NCI-H524 treated with DMSO at 0.1 percent for 48 hours (cell line): ENCODE results near the gene ENTPD1.
"Not testable (repeated sequence)": the region's sequence is repeated elsewhere in the genome, so short reads cannot be mapped to it uniquely, and the experiment has no call there.

ENCODE experiments used
- DNase-seq: peaks from one replicate; lab custom pipeline; 2025; lab: John Stamatoyannopoulos, UW

The ENTPD1 gene

DNA sequence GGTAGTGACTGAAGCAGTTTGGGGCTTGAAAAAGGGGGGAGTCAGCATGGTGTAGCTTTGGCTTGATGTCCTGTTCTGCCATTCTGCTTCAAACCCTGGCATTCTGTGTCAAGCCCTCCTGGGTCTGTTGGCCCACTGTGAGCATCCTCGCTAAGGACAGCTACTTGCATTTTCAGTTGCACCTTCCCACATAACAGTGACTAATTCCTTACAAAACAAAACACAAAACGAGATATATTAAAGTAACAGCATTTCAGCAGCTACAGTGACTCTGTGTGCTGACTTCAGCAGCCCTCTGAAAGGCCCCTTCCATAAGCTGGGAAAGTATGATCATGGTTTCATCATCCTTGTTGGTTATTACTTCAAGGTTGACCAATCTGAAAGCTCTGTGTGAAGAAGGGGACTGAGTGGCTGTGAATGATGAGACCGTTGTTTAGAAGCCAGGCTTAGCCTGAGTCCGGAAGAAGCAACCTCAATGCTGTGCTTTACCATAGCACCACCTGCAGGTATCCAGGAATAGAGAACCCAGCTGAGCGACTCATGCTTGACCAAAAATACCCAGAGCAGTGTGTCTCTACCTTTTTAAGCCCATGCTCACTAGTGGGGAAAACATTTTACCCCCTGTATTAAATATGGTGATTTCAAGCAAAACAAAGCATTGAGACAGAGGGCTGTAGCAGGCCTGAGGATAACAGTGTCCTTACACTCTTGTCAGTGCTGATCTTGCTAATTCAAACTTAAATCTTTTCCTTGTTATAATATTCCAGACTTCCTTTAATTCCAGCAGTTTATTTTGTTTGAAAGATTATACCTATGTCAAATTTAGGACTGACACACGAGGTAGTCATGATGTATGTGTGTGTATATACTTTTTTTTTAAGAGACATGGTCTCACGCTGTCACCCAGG lies 109.2 kb downstream of the ENTPD1 start:
- DNase-seq: no peak

DNA sequence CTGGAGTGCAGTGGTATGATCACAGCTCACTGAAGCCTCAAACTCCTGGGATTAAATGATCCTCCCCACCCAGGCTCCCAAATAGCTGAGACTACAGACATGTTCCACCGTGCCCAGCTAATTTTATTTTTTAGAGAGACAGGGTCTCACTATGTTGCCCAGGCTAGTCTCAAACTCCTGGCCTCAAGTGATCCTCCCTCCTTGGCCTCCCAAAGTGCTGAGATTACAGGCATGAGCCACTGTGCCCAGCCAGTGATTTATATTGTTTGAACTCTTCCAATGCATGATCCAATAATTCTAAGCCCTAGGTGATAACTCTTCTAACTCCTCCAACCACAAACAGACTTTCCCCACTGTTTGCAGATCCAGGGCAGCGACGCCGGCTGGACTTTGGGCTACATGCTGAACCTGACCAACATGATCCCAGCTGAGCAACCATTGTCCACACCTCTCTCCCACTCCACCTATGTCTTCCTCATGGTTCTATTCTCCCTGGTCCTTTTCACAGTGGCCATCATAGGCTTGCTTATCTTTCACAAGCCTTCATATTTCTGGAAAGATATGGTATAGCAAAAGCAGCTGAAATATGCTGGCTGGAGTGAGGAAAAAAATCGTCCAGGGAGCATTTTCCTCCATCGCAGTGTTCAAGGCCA lies 110.0 kb downstream of the ENTPD1 start:
- no peak for DNase-seq

DNA sequence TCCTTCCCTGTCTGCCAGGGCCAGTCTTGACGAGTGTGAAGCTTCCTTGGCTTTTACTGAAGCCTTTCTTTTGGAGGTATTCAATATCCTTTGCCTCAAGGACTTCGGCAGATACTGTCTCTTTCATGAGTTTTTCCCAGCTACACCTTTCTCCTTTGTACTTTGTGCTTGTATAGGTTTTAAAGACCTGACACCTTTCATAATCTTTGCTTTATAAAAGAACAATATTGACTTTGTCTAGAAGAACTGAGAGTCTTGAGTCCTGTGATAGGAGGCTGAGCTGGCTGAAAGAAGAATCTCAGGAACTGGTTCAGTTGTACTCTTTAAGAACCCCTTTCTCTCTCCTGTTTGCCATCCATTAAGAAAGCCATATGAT lies 110.5 kb downstream of the ENTPD1 start:
- DNase-seq: no peak

DNA sequence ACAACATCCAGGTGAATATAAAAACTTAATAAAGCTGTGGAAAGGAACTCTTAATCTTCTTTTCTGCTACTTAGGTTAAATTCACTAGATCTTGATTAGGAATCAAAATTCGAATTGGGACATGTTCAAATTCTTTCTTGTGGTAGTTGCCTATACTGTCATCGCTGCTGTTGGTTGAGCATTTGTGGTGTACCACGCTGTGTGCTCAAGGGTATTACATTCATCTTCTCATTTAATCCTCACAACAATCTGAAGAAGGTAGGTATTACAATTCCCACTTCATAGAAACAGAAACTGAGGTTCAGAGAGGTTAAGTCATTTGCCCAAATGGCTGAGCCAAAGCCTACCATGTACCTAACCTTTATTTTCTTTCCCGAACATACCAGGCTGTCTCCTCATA lies 111.9 kb downstream of the ENTPD1 start:
- no peak for DNase-seq

DNA sequence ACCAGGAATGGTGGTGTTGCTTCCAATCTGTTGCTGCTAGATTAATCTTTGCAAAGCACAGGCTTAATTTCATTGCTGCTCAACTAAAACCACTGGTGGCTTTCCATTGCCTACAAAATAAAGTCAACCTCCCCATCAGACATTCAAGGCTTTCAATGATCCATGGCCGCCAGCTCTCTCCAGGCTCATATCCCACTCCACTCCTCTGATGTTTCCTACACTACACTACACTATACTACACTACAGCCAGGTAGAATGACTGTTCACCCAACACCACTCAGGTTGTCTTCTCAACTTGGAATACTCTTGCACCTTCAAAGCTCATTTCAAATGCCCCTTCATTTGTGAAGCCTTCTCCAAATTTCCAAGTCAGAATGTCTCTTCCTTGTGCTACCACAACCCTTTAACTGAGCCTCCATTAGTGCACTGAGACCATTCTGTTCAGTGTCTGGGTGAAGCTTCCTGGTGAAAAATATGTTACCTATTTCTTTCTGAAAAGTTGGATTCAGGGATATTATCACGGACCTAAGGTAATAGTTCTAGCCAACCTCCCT lies 116.3 kb downstream of the ENTPD1 start:
- DNase-seq: no peak

DNA sequence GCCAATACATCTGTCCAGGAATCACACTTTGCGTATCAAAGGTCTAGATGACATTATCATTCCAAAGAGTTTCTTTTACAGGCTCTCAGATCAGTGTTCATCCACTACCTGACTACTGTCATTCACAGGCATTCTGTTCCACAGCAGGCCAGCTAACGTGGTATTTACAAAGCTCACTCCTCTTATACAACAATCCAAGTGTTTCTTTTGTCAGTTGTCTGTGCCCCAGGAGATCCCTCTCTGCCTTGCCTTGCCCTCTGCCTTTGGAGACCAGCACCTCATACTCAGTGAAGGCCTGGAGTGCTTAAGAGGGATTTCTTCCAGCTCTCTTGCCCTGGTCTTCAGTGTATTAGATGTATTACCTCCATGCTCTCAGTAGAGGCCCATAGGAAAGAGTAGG lies 117.2 kb downstream of the ENTPD1 start:
- DNase-seq: no peak

DNA sequence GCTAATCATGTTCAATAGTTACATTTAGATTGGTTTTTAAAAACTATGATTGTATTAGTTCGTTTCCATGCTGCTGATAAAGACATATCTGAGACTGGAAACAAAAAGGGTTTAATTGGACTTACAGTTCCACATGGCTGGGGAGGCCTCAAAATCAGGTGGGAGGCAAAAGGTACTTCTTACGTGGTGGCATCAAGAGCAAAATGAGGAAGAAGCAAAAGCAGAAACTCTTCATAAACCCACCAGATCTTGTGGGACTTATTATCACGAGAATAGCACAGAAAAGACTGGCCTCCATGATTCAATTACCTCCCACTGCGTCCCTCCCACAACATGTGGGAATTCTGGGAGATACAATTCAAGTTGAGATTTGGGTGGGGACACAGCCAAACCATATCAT lies 117.7 kb downstream of the ENTPD1 start:
- DNase-seq: no peak

DNA sequence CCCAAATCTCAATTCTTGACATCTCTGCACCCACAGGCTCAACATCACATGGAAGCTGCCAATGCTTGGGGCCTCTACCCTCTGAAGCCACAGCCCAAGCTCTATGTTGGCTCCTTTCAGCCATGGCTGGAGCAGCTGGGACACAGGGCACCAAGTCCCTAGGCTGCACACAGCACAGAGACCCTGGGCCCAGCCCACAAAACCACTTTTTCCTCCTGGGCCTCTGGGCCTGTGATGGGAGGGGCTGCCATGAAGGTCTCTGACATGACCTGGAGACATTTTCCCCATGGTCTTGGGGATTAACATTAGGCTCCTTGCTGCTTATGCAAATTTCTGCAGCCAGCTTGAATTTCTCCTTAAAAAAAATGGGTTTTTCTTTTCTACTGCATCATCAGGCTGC lies 118.8 kb downstream of the ENTPD1 start:
- DNase-seq: not testable (repeated sequence)

DNA sequence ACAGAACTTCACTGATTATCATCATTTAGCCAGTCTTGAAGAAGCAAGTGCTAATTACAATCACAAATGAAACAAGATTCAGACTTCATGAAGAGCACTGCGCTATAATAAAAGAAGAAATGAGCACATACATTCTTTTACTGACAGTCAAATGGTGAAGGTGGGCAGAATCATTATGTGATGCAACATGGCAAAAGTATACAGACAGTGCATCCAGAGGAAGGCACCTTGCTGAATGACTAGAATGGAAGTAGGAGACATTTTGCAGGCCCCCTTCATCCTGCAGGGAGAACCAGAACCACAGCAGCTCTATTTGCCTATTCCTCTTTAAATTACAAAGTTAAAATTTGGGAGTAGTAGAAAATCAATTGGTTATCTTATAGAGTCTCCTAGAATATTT lies 120.8 kb downstream of the ENTPD1 start:
- DNase-seq: no peak

DNA sequence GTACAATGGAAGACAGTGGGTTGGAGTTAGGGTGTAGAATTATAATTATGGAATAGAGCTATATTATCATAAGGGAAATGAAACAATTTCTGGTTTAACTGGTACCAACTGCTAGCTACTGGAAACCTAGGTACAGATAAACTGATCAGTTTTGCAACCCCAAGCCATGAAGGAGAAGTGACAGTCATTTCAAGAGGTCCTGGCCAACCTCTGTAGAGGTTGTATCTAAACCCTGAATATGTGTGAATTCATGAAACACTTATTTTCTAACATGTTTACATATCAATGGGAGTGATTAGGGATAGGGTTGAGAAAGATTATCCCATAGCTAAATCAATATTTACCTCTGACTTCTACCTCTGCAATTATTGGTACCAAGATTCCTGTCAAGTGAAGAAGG lies 121.9 kb downstream of the ENTPD1 start:
- no peak for DNase-seq

DNA sequence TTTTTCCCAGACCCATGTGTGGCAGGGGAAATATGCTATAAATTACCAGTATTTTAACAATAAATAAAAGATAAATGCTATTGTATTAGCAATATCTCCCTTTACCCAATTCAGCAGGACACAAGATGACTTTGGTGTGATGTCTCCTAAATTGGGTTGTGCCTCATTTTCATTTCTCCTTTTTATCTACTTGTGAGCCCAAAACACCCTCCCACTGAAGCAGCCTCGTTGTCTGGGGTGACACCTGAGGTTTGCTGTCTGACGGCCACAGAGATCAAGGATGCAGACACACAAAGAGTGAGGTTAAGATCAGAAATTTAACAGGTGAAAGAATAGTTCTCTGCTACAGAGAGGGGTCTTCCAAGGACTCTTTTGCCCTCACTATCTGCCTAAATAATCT lies 124.7 kb downstream of the ENTPD1 start:
- DNase-seq: no peak

DNA sequence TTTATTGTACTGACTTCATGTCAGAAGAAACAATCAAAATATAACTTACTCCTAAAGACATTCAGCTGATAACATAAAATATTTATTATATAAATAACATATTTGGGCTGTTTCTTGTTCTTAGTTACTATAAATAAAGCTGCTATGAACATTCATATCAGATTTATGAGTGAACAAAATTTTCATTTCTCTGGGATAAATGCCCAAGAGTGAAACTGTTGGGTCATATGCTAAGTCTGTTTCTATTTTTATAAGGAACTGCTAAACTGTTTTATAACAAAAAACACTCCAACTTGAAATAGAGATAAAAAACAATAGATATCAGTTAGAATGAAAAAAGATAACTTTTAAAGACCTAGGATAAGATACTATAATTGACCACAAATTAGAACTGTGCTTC lies 125.4 kb downstream of the ENTPD1 start:
- DNase-seq: no peak

DNA sequence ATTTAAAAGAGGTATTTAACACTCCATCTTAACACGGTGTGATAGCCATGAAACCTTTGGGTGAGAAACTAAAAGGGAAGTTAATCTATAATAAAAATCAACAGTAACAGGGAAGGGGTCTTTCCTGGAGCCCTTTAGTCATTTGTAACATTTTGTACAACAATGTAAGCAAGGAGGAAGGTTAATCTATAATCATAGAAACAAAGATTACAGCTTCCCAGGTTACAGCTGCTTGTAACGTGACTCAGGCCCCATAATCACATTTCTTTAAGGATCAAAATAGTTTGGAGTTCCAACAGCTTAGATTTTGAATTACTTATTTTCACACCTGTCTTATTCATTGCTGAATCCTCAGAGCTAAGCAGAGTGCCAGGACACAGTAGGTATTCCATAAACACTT lies 133.9 kb downstream of the ENTPD1 start:
- no peak for DNase-seq

DNA sequence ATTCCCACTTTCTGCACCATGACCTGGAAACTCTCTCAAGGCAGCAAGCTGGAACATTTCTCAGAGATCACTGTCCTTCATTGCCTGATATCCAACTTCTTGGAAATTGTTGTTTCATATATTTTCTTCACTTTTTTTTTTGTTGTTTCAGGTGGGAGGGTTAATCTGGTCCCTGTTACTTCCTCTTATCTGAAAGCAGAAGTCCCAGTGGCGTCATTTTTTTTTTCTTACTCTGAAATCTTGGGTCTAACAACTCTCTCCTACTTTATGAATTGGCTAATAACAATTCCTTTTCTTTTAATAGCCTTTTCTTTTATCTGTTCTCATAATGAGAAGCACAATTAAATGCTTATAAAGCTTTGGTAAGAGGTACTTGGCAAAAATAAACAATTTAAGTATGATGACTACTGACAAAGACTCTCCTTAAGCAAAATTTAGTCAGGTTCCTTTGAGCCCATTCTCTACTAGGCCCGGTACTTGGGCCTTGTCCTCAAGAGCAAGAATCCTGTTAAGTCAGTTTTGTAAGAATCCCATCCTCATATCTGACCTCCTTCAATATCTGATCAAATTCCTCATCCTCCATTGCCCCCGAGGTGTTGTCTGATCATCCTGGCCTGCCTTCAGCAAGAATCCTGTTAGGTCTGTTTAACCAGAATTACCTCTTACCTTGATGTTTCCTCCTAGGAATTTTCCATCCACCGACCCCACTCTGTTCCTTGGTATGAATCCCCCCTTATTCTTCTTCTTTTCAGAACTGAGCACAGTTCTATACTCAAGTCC lies 140.3 kb downstream of the ENTPD1 start:
- no peak for DNase-seq

DNA sequence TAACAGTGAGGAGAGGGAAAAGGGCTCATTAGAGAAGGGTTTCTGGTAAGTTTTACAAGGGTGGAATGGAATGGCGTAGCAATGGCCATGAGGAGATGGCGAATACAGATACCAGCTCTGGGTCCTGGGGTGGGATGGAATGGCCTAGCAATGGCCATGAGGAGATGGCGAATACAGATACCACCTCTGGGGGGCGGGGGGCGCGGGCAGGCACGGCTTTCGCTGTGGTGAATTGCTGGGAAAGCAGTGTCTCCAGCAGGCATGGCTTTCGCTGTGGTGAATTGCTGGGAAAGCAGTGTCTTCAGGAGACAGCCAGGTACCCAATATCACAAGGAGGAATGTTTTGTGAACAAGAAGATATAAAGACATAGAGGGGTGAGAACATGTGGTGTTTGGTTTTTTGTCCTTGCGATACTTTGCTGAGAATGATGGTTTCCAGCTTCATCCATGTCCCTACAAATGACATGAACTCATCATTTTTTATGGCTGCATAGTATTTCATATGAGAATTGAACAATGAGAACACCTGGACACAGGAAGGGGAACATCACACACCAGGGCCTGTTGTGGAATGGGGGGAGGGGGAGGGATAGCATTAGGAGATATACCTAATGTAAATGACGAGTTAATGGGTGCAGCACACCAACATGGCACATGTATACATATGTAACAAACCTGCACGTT lies 150.1 kb downstream of the ENTPD1 start:
- not testable (repeated sequence) for DNase-seq

DNA sequence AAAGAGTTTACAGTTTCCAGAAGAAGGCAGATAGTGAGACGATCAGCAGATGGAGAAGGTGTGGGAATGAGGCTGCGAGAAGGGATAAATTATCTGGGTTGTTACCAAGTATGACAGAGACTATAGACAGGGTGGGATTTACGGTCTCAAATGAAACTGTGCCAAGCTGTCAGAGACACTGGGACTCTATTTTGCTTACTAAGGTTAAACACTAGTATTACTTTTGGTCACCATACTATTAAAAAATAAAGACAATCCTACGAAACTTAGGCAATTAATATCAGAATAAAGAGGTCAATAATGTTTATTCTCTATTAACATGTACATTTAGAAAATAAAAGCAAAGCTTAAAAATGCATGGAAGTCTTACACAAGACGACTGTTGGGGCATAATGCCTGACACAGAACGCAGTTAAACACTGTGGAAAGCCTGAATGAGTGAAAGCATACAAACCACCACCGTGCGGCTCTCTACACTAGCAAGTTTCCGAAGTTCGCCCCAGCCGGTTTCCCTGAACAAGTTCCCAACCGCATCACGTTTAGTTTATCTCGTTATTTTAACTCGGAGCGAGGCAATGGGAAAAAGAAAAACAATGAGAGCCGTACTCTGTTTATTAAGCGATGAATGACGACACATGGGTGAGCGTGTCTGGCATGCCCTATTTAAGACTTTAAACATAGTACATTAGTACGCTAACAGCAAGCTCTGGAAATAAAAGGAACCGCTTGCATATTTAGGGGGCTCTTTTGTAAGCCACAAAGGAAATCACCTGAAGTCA lies 150.9 kb downstream of the ENTPD1 start:
- DNase-seq: no peak

DNA sequence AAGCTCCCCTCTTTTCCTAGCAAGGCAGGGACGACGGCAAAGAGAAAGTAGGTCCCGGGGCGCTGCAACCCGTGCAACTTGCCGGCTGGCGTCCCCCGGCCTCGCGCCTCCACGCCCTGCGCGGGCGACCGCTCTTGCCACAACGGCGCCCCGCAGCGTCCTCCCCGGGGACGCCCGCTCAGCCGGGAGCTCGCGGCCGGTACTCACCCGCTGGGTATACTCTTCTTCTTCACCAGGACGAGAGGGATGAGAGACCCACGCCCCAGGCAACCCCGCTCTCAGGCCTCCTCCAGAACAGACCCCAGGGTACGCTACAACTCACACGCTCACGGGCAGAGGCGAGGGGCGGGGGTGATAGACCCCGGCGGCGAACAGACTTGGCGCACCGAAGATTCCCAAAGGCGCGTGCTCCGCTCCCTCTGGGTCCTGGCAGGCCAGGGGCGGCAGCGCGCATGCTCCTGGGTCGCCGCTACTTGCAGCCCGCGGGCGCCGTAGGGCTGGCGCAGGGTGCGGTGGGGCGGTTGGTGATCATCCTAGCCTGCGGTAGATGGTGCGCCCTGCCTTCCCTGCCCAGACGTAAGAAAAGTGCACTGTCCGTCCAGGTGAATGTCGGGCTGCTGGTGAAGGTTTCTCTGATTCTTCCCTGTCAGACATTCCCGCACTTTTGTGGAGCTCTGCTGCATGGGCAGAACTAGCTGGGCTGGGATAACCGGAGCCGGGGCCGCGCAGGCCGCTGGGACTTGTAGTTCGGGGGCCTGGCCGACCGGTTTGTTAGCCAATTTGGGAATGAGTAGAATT lies 151.7 kb downstream of the ENTPD1 start, which contains the start of gene CC2D2B:
CC2D2B (plus strand) TSS at position 520 of the 798 bp plus-strand sequence. CDS start 3,349 bp downstream, outside the sequence.
- DNase-seq: no peak

DNA sequence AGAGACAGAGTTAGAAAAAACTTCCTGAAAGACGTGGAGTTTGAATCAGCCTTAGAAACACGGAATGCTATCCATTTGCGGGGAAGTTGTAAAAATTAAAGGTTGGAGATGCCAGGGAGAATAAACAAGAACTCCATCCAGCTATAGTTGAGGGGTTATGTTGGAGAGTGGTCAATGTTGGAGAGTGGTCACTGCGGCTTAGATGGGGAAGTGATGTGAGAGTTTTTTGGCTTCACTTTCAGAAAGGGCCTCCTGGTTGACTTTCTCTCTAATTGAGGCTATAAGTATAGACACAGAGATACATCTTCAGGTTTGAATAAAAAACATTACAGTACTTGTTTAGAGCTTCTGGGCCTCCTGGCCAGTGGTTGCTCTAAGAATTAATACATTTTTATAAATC lies 152.5 kb downstream of the ENTPD1 start:
- no peak for DNase-seq

DNA sequence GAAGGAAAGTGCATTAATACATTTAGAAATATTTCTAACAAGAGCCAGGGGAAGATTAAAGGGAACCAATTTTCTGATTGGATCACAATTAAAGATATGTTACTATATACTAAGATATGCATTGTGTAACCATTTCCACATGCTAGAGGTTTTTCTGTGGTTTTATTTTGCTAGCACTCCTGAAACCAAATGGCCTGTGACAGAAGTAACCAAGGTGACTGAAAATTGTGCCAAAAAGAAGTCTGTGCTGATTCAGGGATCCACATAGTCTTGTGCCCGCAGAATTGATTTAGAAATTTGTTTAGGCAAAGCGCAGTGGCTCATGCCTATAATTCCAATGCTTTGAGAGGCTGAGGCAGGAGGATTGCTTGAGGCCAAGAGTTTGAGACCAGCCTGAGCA lies 153.6 kb downstream of the ENTPD1 start:
- DNase-seq: no peak

DNA sequence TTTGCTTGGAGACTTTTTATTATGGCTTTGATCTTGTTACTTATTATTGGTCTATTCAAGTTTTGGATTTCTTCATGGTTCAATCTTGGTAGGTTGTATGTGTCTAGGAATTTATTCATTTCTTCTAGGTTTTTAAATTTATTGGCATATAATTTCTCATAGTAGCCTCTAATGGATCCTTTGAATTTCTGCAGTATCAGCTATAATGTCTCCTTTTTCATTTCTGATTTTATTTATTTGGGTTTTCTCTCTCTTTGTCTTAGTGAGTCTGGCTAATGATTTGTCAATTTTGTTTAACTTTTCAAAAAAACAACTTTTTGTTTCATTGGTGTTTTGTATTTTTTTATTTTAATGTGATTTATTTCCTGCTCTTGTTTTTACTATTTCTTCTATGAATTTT lies 160.1 kb downstream of the ENTPD1 start:
- DNase-seq: not testable (repeated sequence)
